Heart left ventricle (tissue), 16 donors: Measurements from ENCODE around the gene FNDC3B. TPM values are rescaled to one million over a fixed set of nuclear protein-coding genes. Genes with fewer than 3 reads are reported as not detected.
A peak's percentile ranks its signal among the peaks of the same experiment; 100 is the strongest.
"Not testable (repeated sequence)": the region's sequence is repeated elsewhere in the genome, so short reads cannot be mapped to it uniquely, and the experiment has no call there.

Source experiments
- ATAC-seq, 4 donors: fragments of 200-7000 bp; cut with Tn5 transposase; one replicate each; pipeline ENCODE4 v1.9.1; 2020 to 2022; ENCODE audit warnings: moderate library complexity in 4 of 4, mild to moderate bottlenecking in 3 of 4, moderate number of reproducible peaks in 1 of 4
- DNase-seq, 5 donors: peaks; one replicate each; pipeline ENCODE4 v3.0.0-alpha.2; 2020
- H3K27ac ChIP-seq, 12 donors: fragments of 200-600 bp; sonication (generic) in 4 of 12; one replicate each; pipeline versions ENCODE4 v1.5.0 to v1.8.0; 2016 to 2022; ENCODE audit warnings: mild to moderate bottlenecking in 2 of 12
- H3K27me3 ChIP-seq, 9 donors: fragments of 200-600 bp; sonication (generic) in 2 of 9; one replicate each; pipeline versions ENCODE4 v1.5.1 to v1.8.0; 2016 to 2022; ENCODE audit warnings: mild to moderate bottlenecking in 3 of 9
- H3K36me3 ChIP-seq, 9 donors: fragments of 200-600 bp; sonication (generic) in 2 of 9; one replicate each; pipeline versions ENCODE4 v1.5.0 to v1.8.0; 2018 to 2022; ENCODE audit warnings: mild to moderate bottlenecking in 2 of 9
- H3K4me1 ChIP-seq, 12 donors: fragments of 200-600 bp; sonication (generic) in 4 of 12; one replicate each; pipeline versions ENCODE4 v1.5.0 to v1.8.0; 2016 to 2022; ENCODE audit warnings: mild to moderate bottlenecking in 3 of 12
- H3K4me3 ChIP-seq, 12 donors: fragments of 200-600 bp; sonication (generic) in 4 of 12; one replicate each; pipeline versions ENCODE4 v1.5.0 to v1.8.0; 2017 to 2022; ENCODE audit warnings: mild to moderate bottlenecking in 9 of 12, moderate library complexity in 4 of 12
- H3K9me3 ChIP-seq, 12 donors: fragments of 200-600 bp; sonication (generic) in 4 of 12; one replicate each; pipeline versions ENCODE4 v1.5.0 to v1.8.0; 2016 to 2022; ENCODE audit warnings: mild to moderate bottlenecking in 1 of 12
- CTCF ChIP-seq, 12 donors: fragments of 200-600 bp; sonication (generic) in 4 of 12; IDR thresholded peaks; one replicate each; pipeline versions ENCODE4 v1.5.0 to v1.8.0; 2018 to 2022; ENCODE audit warnings: antibody characterized with exemption in 12 of 12, mild to moderate bottlenecking in 5 of 12
- POLR2A ChIP-seq, 2 donors: fragments of 450-650 bp; IDR thresholded peaks; one replicate each; pipeline ENCODE4 v1.6.1; 2017; ENCODE audit warnings: antibody characterized with exemption in 2 of 2, mild to moderate bottlenecking in 2 of 2, moderate library complexity in 2 of 2
- WGBS, 4 donors: extraction: QIAGEN DNeasy Blood & Tissue Kit in 2 of 4; methylation state at CpG; one replicate each; pipeline versions ENCODE4 v1.1.5 to v1.1.7; 2013 to 2018; 5-methylcytosine and 5-hydroxymethylcytosine counted together
- intact Hi-C, 10 donors: fragments of 100-400 bp; cut with DNase I; formaldehyde crosslinking; loops; one replicate each; pipeline versions ENCODE4 v1.11.1 to v1.14.2; 2022
- polyA plus RNA-seq, 2 donors: library from polyadenylated mRNA; stranded (reverse); fragments of 200-250 nt; gene quantifications; one replicate each; pipeline ENCODE4 v1.2.3, GENCODE V29; 2013
- total RNA-seq, 9 donors: library from RNA; depleted of rRNA in 2 of 9; stranded (reverse); fragments of >200 nt in 2 of 9; fragmentation: NEBNext Ultra II Directional in 3 of 9; extraction: Animal tissue kit (Norgen Biotek cat#: 25700) in 3 of 9; gene quantifications; one replicate each; pipeline versions ENCODE4 v1.1.0 to v1.2.4, GENCODE V29; 2016 to 2023
- donor health status: ischemic (EF 13 %, LVEDD 7.1; RV severe dilation, severe dysfunction).
- donor health status: healthy with polysubstance abuse.
- donor health status: DM: no; HTN: yes; CAD: no.
- donor health status: DM: no; HTN: no; CAD: no.
- donor health status: ischemic (EF 25% LVEDD 6.9; RV normal size, moderate dysfunction).
- donor health status: ischemic (EF 25% LVEDD 5.7; RV mildly dilated, moderate dysfunction).
- donor health status: healthy.
- donor health status: DM: yes; HTN: yes; CAD: no.
- donor health status: ischemic (EF 35%, LVEDD 5.7; RV mildly dilated, moderate dysfunction).
- donor health status: nonischemic (EF 11% LVEDD 7.7; RV severe dilation, severe dysfunction).
- donor health status: DM: yes; HTN: yes; CAD: no.
- donor health status: PGD.
- donor health status: ischemic (EF 29% LVEDD 5.4; RV normal size, mild dysfunction).
- donor health status: nonischemic (EF 23%, LVEDD 6.1; RV moderate dilation, normal function).

Gene FNDC3B
- total and polyA plus RNA-seq, 11 donors, result 9.4 to 113 (median 68.2) TPM

- no peak overlapping the region for H3K4me3 ChIP-seq
Observed at GRCh38 chr3:172249039-172249438, 209.7 kb downstream of the FNDC3B start.

GRCh38 chr3:172251211-172251610, 211.8 kb downstream of the FNDC3B start:
- peaks cover 2 to 50% (median 18%) of the 10 kb centered on the region in 12 donors for H3K4me1 ChIP-seq
- DNase-seq, result no peak
- H3K27me3 ChIP-seq, result no peaks in the 10 kb centered on the region
- no peak overlapping the region for H3K4me3 ChIP-seq
- intact Hi-C loops, result no loop called here
- 97 to 98% (median 97%) methylated on average over 13 of the region's 13 CpGs for WGBS, 4 donors
- H3K9me3 ChIP-seq, result no peaks in the 10 kb centered on the region
- ATAC-seq, result no peak
- TF ChIP-seq CTCF (IDR thresholded peaks at IDR 0.05), result no peak
- no peak for TF ChIP-seq POLR2A (IDR thresholded peaks at IDR 0.05)
- no peak overlapping the region for H3K27ac ChIP-seq
- H3K36me3 ChIP-seq, result peaks cover 0 to 59% (median 35%) of the 10 kb centered on the region in 9 donors

More at GRCh38 chr3:172249039-172249438, 209.7 kb downstream of the FNDC3B start:
- Histone ChIP-seq H3K36me3 (peaks cover 0 to 46% (median 33%) of the 10 kb centered on the region in 9 donors), H3K9me3 (no peaks in the 10 kb centered on the region), H3K4me1 (peaks cover 0 to 47% (median 16%) of the 10 kb centered on the region in 12 donors), H3K27ac (no peak overlapping the region), H3K27me3 (no peaks in the 10 kb centered on the region)
- 71 to 85% (median 77%) methylated on average over 1 of the region's 1 CpG for WGBS, 4 donors
- no peak for DNase-seq
- peak in 1 of 4 donors; percentile 38 for ATAC-seq
- intact Hi-C loops, result no loop called here
- TF ChIP-seq POLR2A (IDR thresholded peaks at IDR 0.05), result no peak
- TF ChIP-seq CTCF (IDR thresholded peaks at IDR 0.05), result no peak

DNA sequence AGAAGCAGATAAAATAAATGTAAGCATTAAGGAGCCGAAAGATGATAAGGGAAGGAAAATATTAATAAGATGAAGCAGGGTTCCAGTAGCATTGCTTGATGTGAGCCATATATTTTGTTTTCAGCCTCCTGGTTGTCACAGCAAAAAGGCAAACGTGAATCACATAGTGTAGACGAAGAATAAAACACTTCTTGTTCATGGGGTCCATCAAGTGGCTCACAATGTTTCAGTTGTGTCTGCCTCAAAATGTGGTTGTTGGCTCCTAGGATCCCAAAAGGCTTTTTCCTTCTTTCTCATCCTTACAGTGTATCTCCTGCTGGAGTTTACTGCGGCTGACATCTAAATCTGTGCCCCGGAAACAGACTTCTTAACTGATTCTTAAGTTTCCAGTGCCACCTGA, 213.8 kb downstream of the FNDC3B start:
- Histone ChIP-seq H3K4me1 (peaks cover 8 to 53% (median 26%) of the 10 kb centered on the region in 12 donors), H3K36me3 (peaks cover 0 to 50% (median 28%) of the 10 kb centered on the region in 9 donors), H3K27me3 (no peaks in the 10 kb centered on the region), H3K9me3 (no peaks in the 10 kb centered on the region), H3K27ac (peak overlapping the region in 1 of 12 donors; percentile 83), H3K4me3 (no peak overlapping the region)
- ATAC-seq (no peak), DNase-seq (no peak)
- intact Hi-C loops, result no loop called here
- 86 to 94% (median 93%) methylated on average over 5 of the region's 5 CpGs for WGBS, 4 donors
- TF ChIP-seq POLR2A (IDR thresholded peaks at IDR 0.05) (no peak), CTCF (IDR thresholded peaks at IDR 0.05) (no peak)

DNA sequence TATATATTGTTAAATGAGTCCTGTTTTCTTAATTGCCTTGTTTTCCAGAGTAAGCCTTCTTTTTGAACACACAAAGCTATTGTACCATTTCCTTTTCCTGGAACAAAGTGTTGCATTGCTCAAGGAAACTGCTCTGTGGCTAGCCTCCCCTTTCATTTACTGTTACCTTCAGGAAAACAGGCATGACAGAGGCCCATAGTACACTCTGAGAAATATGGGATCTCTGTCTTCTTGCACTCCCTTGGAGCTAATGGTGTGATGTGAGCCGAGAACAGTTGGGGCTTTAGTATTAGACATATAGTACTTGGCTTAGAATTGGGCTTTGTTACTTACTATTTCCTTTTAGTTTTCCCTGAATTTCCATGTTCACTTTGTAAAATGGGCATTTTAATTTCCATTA, 215.2 kb downstream of the FNDC3B start:
- no peak for ATAC-seq

DNA sequence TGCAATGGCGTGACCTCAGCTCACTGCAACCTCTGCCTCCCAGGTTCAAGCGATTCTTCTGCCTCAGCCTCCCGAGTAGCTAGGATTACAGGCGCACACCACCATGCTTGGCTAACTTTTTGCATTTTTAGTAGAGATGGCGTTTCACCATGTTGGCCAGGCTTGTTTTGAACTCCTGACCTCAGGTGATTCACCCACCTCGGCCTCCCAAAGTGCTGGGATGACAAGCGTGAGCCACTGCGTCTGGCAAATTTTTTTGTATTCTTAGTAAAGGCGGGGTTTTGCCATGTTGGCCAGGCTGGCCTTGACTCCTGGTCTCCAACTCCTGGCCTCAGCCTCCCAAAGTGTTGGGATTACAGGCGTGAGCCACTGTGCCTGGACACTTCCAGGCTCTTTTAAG, 215.9 kb downstream of the FNDC3B start:
- H3K27ac ChIP-seq, result peak overlapping the region; percentile 27 to 84 (median 74)
- DNase-seq, H3K27me3 ChIP-seq, H3K9me3 ChIP-seq, ATAC-seq, H3K4me3 ChIP-seq: not testable (repeated sequence)
- WGBS, 4 donors, result 92 to 94% (median 93%) methylated on average over 10 of the region's 10 CpGs
- intact Hi-C loops, result loop anchor here in 2 of 10 donors (5.0 kb wide), 2 partner anchors 43 to 53 kb away; no protein-coding TSS in a partner anchor
- peaks cover 7 to 59% (median 44%) of the 10 kb centered on the region in 12 donors for H3K4me1 ChIP-seq
- peaks cover 0 to 45% (median 26%) of the 10 kb centered on the region in 9 donors for H3K36me3 ChIP-seq

More for the DNA sequence above, 215.2 kb downstream of the FNDC3B start:
- Histone ChIP-seq H3K36me3 (peaks cover 0 to 46% (median 26%) of the 10 kb centered on the region in 9 donors), H3K4me1 (peaks cover 7 to 59% (median 39%) of the 10 kb centered on the region in 12 donors), H3K9me3 (no peaks in the 10 kb centered on the region), H3K27me3 (no peaks in the 10 kb centered on the region), H3K4me3 (no peak overlapping the region), H3K27ac (peak overlapping the region in 8 of 12 donors; percentile 25 to 83 (median 74))
- 77 to 94% (median 90%) methylated on average over 1 of the region's 1 CpG for WGBS, 4 donors
- TF ChIP-seq POLR2A (IDR thresholded peaks at IDR 0.05) (no peak), CTCF (IDR thresholded peaks at IDR 0.05) (no peak)
- no peak for DNase-seq
- intact Hi-C loops, result no loop called here
